Lung (tissue), 12 donors: ENCODE measurements around the gene GOLPH3. TPM values are rescaled to one million over a fixed set of nuclear protein-coding genes. Genes with fewer than 3 reads are reported as not detected.

Experiments
- ATAC-seq: fragments of 200-7000 bp; cut with Tn5 transposase; one replicate; pipeline ENCODE4 v1.9.1; 2020; ENCODE audit warnings: moderate number of reproducible peaks; ENCODE audit not compliant: insufficient read depth, low FRiP score
- DNase-seq, 3 donors: peaks; one replicate each; pipeline ENCODE4 v3.0.0-alpha.2; 2013 to 2017
- H3K27ac ChIP-seq, 2 donors: one replicate each; pipeline ENCODE4 v1.5.1; 2013; ENCODE audit warnings: mild to moderate bottlenecking in 2 of 2, moderate library complexity in 2 of 2, control low read depth in 1 of 2, inconsistent platforms in 1 of 2, low read depth in 1 of 2, low read length in 1 of 2
- H3K27me3 ChIP-seq, 3 donors: one replicate each; pipeline ENCODE4 v1.5.1; 2013; ENCODE audit warnings: low read length in 2 of 3; ENCODE audit not compliant: control insufficient read depth in 3 of 3, insufficient read depth in 3 of 3
- H3K36me3 ChIP-seq, 4 donors: one replicate each; pipeline ENCODE4 v1.5.1; 2013; ENCODE audit warnings: low read length in 4 of 4, mild to moderate bottlenecking in 1 of 4, moderate library complexity in 1 of 4; ENCODE audit not compliant: control insufficient read depth in 4 of 4, insufficient read depth in 4 of 4
- H3K4me1 ChIP-seq, 5 donors: one replicate each; pipeline ENCODE4 v1.5.1; 2013; ENCODE audit warnings: low read length in 5 of 5, mild to moderate bottlenecking in 2 of 5, moderate library complexity in 1 of 5; ENCODE audit not compliant: control insufficient read depth in 5 of 5, insufficient read depth in 5 of 5
- H3K4me3 ChIP-seq: one replicate; pipeline ENCODE4 v1.5.1; 2013; ENCODE audit warnings: mild to moderate bottlenecking, control low read depth, moderate library complexity
- H3K9ac ChIP-seq, 2 donors: one replicate each; pipeline ENCODE4 v1.5.1; 2013; ENCODE audit warnings: low read length in 2 of 2, control low read depth in 1 of 2; ENCODE audit not compliant: insufficient read depth in 1 of 2
- H3K9me3 ChIP-seq, 4 donors: one replicate each; pipeline ENCODE4 v1.5.1; 2013; ENCODE audit warnings: low read length in 3 of 4, mild to moderate bottlenecking in 1 of 4, moderate library complexity in 1 of 4; ENCODE audit not compliant: control insufficient read depth in 4 of 4, insufficient read depth in 3 of 4
- WGBS, 2 donors: extraction: QIAGEN DNeasy Blood & Tissue Kit; methylation state at CpG; one replicate each; pipeline ENCODE4 v1.1.7; 2013; 5-methylcytosine and 5-hydroxymethylcytosine counted together
- polyA plus RNA-seq, 2 donors: library from polyadenylated mRNA; stranded (reverse); fragments of 200-250 nt; gene quantifications; one replicate each; pipeline ENCODE4 v1.2.1, GENCODE V29; 2013
- total RNA-seq, 2 donors: library from RNA; depleted of rRNA in 1 of 2; stranded (reverse); fragments of >200 nt in 1 of 2; gene quantifications; one replicate each; pipeline ENCODE4 v1.2.1, GENCODE V29; 2014 to 2021
- TF ChIP-seq, protein P1 (sequence below): IDR thresholded peaks from 2 replicates; pipeline ENCODE4 v1.5.1; 2012; ENCODE audit warnings: mild to moderate bottlenecking; ENCODE audit errors: control extremely low read depth, extremely low read depth
- donor health status: control.
- donor health status: control.
- donor health status: Bipolar disorder and iron deficiency.
- donor health status: healthy.
- donor health status: DM: yes; HTN: yes; CAD: no.

Gene GOLPH3
- total and polyA plus RNA-seq, 4 donors, result 52.2 to 112 (median 69.9) TPM

DNA sequence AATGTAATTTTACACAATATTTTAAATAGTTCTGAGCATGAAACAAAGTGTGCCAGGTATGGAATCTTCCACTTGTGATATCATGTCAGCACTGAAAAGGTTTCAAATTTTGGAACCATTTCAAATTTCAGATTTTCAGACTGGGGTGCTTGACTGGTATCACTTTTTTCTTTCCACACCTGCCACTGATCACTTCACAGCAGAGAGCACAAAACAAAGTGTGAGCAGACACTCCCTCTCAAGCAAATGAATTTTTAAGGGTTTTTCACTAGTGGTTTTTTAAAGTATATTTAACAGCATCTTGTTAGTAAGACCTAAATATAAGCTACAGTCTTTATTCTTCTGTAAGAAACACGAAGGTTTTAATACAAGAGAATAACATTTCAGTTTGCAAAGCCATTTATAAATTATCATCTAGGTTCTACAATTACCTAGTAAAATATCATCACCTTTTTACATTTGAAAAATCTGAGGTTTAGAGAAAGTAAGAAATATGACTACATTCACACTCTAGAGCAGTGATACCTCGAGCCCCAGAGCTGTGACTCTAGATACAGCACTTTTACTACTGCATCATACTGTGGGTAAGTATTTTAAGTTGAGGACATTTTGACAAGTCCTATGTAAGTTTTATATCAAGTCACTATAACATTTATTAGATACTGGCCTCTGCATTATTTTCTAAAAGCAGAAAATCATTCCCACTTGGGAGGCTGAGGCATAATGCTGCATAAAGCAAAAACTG lies 14.6 kb downstream of the GOLPH3 start:
- H3K9me3 ChIP-seq, result no peaks in the 10 kb centered on the region
- WGBS, 2 donors, result 71 to 83% methylated on average over 2 of the region's 2 CpGs
- DNase-seq (no peak), ATAC-seq (no peak)
- H3K4me3 ChIP-seq, result no peak overlapping the region
- peaks cover 0 to 29% (median 0%) of the 10 kb centered on the region in 5 donors for H3K4me1 ChIP-seq
- no peaks in the 10 kb centered on the region for H3K27me3 ChIP-seq
- no peak overlapping the region for H3K9ac ChIP-seq
- TF ChIP-seq, protein P1, sequence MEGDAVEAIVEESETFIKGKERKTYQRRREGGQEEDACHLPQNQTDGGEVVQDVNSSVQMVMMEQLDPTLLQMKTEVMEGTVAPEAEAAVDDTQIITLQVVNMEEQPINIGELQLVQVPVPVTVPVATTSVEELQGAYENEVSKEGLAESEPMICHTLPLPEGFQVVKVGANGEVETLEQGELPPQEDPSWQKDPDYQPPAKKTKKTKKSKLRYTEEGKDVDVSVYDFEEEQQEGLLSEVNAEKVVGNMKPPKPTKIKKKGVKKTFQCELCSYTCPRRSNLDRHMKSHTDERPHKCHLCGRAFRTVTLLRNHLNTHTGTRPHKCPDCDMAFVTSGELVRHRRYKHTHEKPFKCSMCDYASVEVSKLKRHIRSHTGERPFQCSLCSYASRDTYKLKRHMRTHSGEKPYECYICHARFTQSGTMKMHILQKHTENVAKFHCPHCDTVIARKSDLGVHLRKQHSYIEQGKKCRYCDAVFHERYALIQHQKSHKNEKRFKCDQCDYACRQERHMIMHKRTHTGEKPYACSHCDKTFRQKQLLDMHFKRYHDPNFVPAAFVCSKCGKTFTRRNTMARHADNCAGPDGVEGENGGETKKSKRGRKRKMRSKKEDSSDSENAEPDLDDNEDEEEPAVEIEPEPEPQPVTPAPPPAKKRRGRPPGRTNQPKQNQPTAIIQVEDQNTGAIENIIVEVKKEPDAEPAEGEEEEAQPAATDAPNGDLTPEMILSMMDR, result no peak
- peaks cover 0 to 4% (median 2%) of the 10 kb centered on the region in 4 donors for H3K36me3 ChIP-seq
- no peak overlapping the region for H3K27ac ChIP-seq

DNA sequence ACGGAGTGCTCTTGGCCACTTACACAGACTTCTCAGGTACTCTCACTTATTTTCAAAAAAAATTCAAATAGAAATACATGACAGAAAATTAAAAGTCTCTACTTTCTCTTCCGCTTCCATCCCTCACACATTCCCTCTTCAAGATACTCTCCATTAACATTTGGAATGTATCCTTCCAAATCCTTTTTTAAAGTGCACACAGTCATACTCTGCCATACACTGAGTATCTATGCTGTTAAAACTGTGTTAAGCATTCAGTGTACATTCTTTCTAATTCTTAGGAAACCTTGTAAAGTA lies 15.5 kb downstream of the GOLPH3 start:
- WGBS, 2 donors, result 73 to 80% methylated on average over 2 of the region's 2 CpGs
- H3K9ac ChIP-seq, result no peak overlapping the region
- DNase-seq (no peak), ATAC-seq (no peak)
- TF ChIP-seq, protein P1, result no peak
- no peaks in the 10 kb centered on the region for H3K27me3 ChIP-seq
- no peak overlapping the region for H3K27ac ChIP-seq
- H3K4me1 ChIP-seq, result peaks cover 0 to 30% (median 5%) of the 10 kb centered on the region in 5 donors
- peaks cover 0 to 4% (median 2%) of the 10 kb centered on the region in 4 donors for H3K36me3 ChIP-seq
- H3K9me3 ChIP-seq, result no peaks in the 10 kb centered on the region
- no peak overlapping the region for H3K4me3 ChIP-seq

DNA sequence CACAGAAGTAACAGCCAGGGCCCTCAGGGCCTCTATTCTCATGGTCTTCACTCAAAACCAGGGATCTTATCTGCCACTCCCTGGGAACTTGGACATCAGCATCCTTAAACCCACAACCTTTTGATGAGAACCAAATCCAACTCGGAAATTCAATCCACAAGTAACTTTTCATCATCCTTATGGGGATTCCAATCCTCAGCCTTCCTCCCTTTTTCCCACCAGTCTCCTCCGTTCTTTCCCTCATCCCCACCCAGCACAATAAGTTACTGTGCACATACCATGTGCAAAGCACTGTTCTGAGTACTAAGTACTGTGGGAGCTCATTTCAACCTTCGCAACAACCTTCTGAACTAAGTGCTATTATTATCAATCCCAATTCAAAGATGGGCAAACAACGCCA lies 17.0 kb downstream of the GOLPH3 start:
- 86 to 90% methylated on average over 4 of the region's 4 CpGs for WGBS, 2 donors
- ATAC-seq, result no peak

More for the DNA sequence above, 17.0 kb downstream of the GOLPH3 start:
- H3K36me3 ChIP-seq, result peaks cover 0 to 4% (median 2%) of the 10 kb centered on the region in 4 donors
- no peak overlapping the region for H3K4me3 ChIP-seq
- no peaks in the 10 kb centered on the region for H3K27me3 ChIP-seq
- no peak overlapping the region for H3K27ac ChIP-seq
- H3K9me3 ChIP-seq, result no peaks in the 10 kb centered on the region
- no peak for DNase-seq
- TF ChIP-seq, protein P1, result no peak
- no peak overlapping the region for H3K9ac ChIP-seq
- H3K4me1 ChIP-seq, result peaks cover 0 to 35% (median 8%) of the 10 kb centered on the region in 5 donors
